Measurements from ENCODE around the gene ST3GAL2.

Gene ST3GAL2

GRCh38 chr16:70467608-70468007 is 28.7 kb upstream of the ST3GAL2 start:
- no peaks in the 10 kb centered on the region for H3K27me3 ChIP-seq (ENCODE audit: insufficient read depth, poor library complexity, severe bottlenecking)
- no peak overlapping the region for H3K4me3 ChIP-seq (replicated peaks; ENCODE audit: insufficient read depth, low read length)
- no peak for TF ChIP-seq GABPA (IDR thresholded peaks at IDR 0.05; ENCODE audit: low read depth)
- TF ChIP-seq, protein P1, sequence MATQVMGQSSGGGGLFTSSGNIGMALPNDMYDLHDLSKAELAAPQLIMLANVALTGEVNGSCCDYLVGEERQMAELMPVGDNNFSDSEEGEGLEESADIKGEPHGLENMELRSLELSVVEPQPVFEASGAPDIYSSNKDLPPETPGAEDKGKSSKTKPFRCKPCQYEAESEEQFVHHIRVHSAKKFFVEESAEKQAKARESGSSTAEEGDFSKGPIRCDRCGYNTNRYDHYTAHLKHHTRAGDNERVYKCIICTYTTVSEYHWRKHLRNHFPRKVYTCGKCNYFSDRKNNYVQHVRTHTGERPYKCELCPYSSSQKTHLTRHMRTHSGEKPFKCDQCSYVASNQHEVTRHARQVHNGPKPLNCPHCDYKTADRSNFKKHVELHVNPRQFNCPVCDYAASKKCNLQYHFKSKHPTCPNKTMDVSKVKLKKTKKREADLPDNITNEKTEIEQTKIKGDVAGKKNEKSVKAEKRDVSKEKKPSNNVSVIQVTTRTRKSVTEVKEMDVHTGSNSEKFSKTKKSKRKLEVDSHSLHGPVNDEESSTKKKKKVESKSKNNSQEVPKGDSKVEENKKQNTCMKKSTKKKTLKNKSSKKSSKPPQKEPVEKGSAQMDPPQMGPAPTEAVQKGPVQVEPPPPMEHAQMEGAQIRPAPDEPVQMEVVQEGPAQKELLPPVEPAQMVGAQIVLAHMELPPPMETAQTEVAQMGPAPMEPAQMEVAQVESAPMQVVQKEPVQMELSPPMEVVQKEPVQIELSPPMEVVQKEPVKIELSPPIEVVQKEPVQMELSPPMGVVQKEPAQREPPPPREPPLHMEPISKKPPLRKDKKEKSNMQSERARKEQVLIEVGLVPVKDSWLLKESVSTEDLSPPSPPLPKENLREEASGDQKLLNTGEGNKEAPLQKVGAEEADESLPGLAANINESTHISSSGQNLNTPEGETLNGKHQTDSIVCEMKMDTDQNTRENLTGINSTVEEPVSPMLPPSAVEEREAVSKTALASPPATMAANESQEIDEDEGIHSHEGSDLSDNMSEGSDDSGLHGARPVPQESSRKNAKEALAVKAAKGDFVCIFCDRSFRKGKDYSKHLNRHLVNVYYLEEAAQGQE (IDR thresholded peaks at IDR 0.05; ENCODE audit: insufficient replicate concordance, low read depth) = no peak
- no peak overlapping the region for H3K27ac ChIP-seq (replicated peaks)
- no peak for DNase-seq (ENCODE audit: low read depth in 1 of 2, low spot score in 1 of 2)

GRCh38 chr16:70467113-70467512 is 28.2 kb upstream of the ST3GAL2 start:
- no peaks in the 10 kb centered on the region for H3K27me3 ChIP-seq (ENCODE audit: insufficient read depth, poor library complexity, severe bottlenecking)
- no peak for TF ChIP-seq GABPA (IDR thresholded peaks at IDR 0.05; ENCODE audit: low read depth)
- TF ChIP-seq, protein P1 (IDR thresholded peaks at IDR 0.05; ENCODE audit: insufficient replicate concordance, low read depth) = no peak
- no peak for TF ChIP-seq SPI1 (IDR thresholded peaks at IDR 0.05; ENCODE audit: borderline replicate concordance, low read depth)
- no peak for TF ChIP-seq CTCF (IDR thresholded peaks at IDR 0.05; ENCODE audit: insufficient read depth, low read length)
- TF ChIP-seq POLR2AphosphoS5 (IDR thresholded peaks at IDR 0.05; ENCODE audit: low read depth) = no peak
- DNase-seq (ENCODE audit: low read depth in 1 of 2, low spot score in 1 of 2) = no peak
- no peak overlapping the region for H3K27ac ChIP-seq (replicated peaks)
- no peak overlapping the region for H3K4me3 ChIP-seq (replicated peaks; ENCODE audit: insufficient read depth, low read length)

GRCh38 chr16:70466805-70467076 is 27.8 kb upstream of the ST3GAL2 start:
- no peak overlapping the region for H3K4me3 ChIP-seq (replicated peaks; ENCODE audit: insufficient read depth, low read length)
- no peak overlapping the region for H3K27ac ChIP-seq (replicated peaks)
- H3K27me3 ChIP-seq (ENCODE audit: insufficient read depth, poor library complexity, severe bottlenecking) = no peaks in the 10 kb centered on the region
- TF ChIP-seq SPI1 (IDR thresholded peaks at IDR 0.05; ENCODE audit: borderline replicate concordance, low read depth) = no peak
- TF ChIP-seq, protein P1 (IDR thresholded peaks at IDR 0.05; ENCODE audit: insufficient replicate concordance, low read depth) = no peak
- no peak for TF ChIP-seq POLR2AphosphoS5 (IDR thresholded peaks at IDR 0.05; ENCODE audit: low read depth)
- TF ChIP-seq CTCF (IDR thresholded peaks at IDR 0.05; ENCODE audit: insufficient read depth, low read length) = no peak
- no peak for TF ChIP-seq GABPA (IDR thresholded peaks at IDR 0.05; ENCODE audit: low read depth)
- DNase-seq (ENCODE audit: low read depth in 1 of 2, low spot score in 1 of 2) = no peak

Data from HL-60 (cell line).